Naive thymus-derived CD8-positive, alpha-beta T cell (primary cell): Measurements from ENCODE around the gene MAPK10. TPM values are rescaled to one million over a fixed set of nuclear protein-coding genes. Genes with fewer than 3 reads are reported as not detected.
A peak's percentile ranks its signal among the peaks of the same experiment; 100 is the strongest.
"Not testable (repeated sequence)": the region's sequence is repeated elsewhere in the genome, so short reads cannot be mapped to it uniquely, and the experiment has no call there.

ENCODE experiments used
- ATAC-seq, 2 donors: fragments of 150-1000 bp; cut with Tn5 transposase in 1 of 2; sonication (Bioruptor Pico), chemical (Tn5 transposase) in 1 of 2; 1 replicate in 1 of 2; 2 replicates in 1 of 2; pipeline ENCODE4 v1.10.0; 2021; ENCODE audit warnings: mild to moderate bottlenecking in 2 of 2, moderate library complexity in 2 of 2
- POLR2A ChIA-PET: fragments of 350-600 bp; sonication (Branson Sonifier 250); formaldehyde crosslinking; loops from one replicate; lab custom pipeline; 2021; ENCODE audit warnings: antibody characterized with exemption; lab: Charles Lee
- DNase-seq, 10 donors: peaks; one replicate each; pipeline versions ENCODE4 v3.0.0 to v3.0.0-alpha.2; 2020 to 2022
- H3K27ac Mint-ChIP-seq, 10 donors: one replicate each; pipeline ENCODE4 v1.8.0; 2020 to 2022; ENCODE audit warnings: mild to moderate bottlenecking in 10 of 10, mixed read lengths in 10 of 10, moderate library complexity in 4 of 10, inconsistent platforms in 1 of 10
- H3K27me3 Mint-ChIP-seq, 5 donors: one replicate each; pipeline ENCODE4 v1.8.0; 2021 to 2022; ENCODE audit warnings: mixed read lengths in 5 of 5
- H3K36me3 Mint-ChIP-seq, 3 donors: one replicate each; pipeline ENCODE4 v1.8.0; 2020 to 2022; ENCODE audit warnings: mixed read lengths in 3 of 3, mild to moderate bottlenecking in 2 of 3, inconsistent platforms in 1 of 3
- H3K4me1 Mint-ChIP-seq, 4 donors: one replicate each; pipeline ENCODE4 v1.8.0; 2021 to 2022; ENCODE audit warnings: mixed read lengths in 4 of 4
- H3K4me3 Mint-ChIP-seq, 10 donors: one replicate each; pipeline ENCODE4 v1.8.0; 2020 to 2022; ENCODE audit warnings: mild to moderate bottlenecking in 10 of 10, mixed read lengths in 10 of 10, moderate library complexity in 6 of 10, inconsistent platforms in 1 of 10
- H3K9me3 Mint-ChIP-seq, 9 donors: one replicate each; pipeline ENCODE4 v1.8.0; 2020 to 2022; ENCODE audit warnings: mixed read lengths in 9 of 9, mild to moderate bottlenecking in 3 of 9, inconsistent platforms in 1 of 9, moderate library complexity in 1 of 9
- polyA plus RNA-seq, 3 donors: library from polyadenylated mRNA; unstranded; fragments of 300-500 nt; fragmentation: Illumina TruSeq; gene quantifications; one replicate each; pipeline ENCODE4 v1.2.3, GENCODE V29; 2021
- total RNA-seq, 8 experiments: library from RNA in 2 of 8; stranded (reverse) in 2 of 8; gene quantifications; one replicate each; pipeline ENCODE4 v1.2.3 and lab custom pipeline; 2021 to 2026

Gene MAPK10
- total and polyA plus RNA-seq, 5 experiments from 2014 or later: not detected

DNA sequence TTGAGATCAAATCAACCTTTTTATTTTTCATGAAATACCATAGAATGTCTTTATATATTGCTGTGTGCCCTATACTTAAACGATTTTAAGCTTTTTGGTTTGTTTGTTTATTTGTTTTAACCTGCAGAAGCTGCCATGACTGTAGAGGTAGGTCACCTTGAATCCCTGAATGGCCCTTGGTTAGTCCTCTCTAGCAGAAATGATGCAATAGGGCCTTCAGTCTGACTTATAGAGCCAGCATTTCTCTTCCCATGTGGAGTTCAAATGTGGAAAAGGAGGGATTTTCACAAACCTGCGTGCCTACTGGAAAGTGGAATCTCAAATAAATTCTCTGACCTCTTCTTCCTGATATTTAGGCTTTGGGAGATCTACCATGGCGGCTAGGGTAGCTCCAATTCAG, 327.9 kb downstream of the MAPK10 start:
- ATAC-seq: no peak
- Mint-ChIP-seq H3K36me3 (no peaks in the 10 kb centered on the region), H3K27me3 (peaks cover 0 to 23% (median 10%) of the 10 kb centered on the region in 5 donors), H3K4me3 (no peak overlapping the region), H3K4me1 (no peaks in the 10 kb centered on the region), H3K9me3 (peaks cover 0 to 3% (median 0%) of the 10 kb centered on the region in 9 donors), H3K27ac (no peak overlapping the region)
- DNase-seq: no peak
- POLR2A ChIA-PET: no interaction called here

DNA sequence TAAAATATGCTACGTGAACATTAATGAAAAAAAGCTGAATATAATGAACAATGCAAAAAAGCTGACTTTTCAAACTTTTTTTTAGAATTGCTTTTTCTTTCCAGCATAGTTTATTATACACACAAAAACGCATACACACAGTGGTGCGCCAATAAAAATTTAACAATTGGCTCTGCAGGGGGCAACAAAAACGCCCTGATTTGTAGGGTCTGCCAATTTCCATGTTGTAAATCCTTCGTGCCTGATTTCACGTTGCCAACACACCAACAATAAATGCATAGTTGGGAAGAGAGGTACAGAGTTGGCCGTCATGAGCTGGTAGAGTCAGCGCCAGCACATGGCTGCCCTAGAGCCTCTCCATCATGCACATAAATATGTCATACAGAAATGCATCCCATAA, 333.1 kb downstream of the MAPK10 start:
- H3K4me1 Mint-ChIP-seq: no peaks in the 10 kb centered on the region
- no peaks in the 10 kb centered on the region for H3K36me3 Mint-ChIP-seq
- H3K4me3 Mint-ChIP-seq: no peak overlapping the region
- H3K27ac Mint-ChIP-seq: no peak overlapping the region
- H3K27me3 Mint-ChIP-seq: peaks cover 0 to 4% (median 2%) of the 10 kb centered on the region in 5 donors
- ATAC-seq (no peak), DNase-seq (no peak)
- peaks cover 0 to 7% (median 0%) of the 10 kb centered on the region in 9 donors for H3K9me3 Mint-ChIP-seq
- POLR2A ChIA-PET: no interaction called here

- H3K36me3 Mint-ChIP-seq, H3K9me3 Mint-ChIP-seq, H3K4me1 Mint-ChIP-seq, H3K27me3 Mint-ChIP-seq, POLR2A ChIA-PET, H3K27ac Mint-ChIP-seq, H3K4me3 Mint-ChIP-seq, DNase-seq, ATAC-seq: not testable (repeated sequence)
Observed at GRCh38 chr4:86021671-86022070, 338.2 kb downstream of the MAPK10 start.

DNA sequence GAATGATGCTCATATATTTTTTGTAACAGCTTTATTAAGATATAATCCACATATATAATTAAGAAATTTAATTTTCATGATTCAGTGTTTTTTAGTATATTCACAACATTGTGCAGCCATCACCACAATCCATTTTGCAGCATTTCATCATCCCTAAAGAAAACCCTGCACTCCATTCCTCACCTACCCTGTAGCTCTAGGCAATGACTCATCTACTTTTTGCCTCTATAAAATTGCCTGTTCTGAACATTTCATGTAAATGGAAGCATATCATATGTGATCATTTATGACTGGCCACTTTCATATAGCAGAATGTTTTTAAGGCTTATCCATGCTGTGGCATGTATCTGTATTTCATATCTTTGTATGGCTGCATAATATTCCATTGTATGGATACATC, 339.9 kb downstream of the MAPK10 start:
- H3K4me1 Mint-ChIP-seq: no peaks in the 10 kb centered on the region
- POLR2A ChIA-PET: no interaction called here
- H3K9me3 Mint-ChIP-seq: peaks cover 0 to 6% (median 0%) of the 10 kb centered on the region in 9 donors
- no peak overlapping the region for H3K4me3 Mint-ChIP-seq
- ATAC-seq (no peak), DNase-seq (no peak)
- no peaks in the 10 kb centered on the region for H3K36me3 Mint-ChIP-seq
- H3K27ac Mint-ChIP-seq: no peak overlapping the region
- H3K27me3 Mint-ChIP-seq: peaks cover 0 to 1% (median 0%) of the 10 kb centered on the region in 5 donors

GRCh38 chr4:86019362-86019761, 340.5 kb downstream of the MAPK10 start:
- Mint-ChIP-seq H3K4me1 (no peaks in the 10 kb centered on the region), H3K4me3 (no peak overlapping the region), H3K27ac (no peak overlapping the region), H3K36me3 (no peaks in the 10 kb centered on the region), H3K27me3 (peaks cover 0 to under 1% (median 0%) of the 10 kb centered on the region in 5 donors), H3K9me3 (peaks cover 0 to 6% (median 0%) of the 10 kb centered on the region in 9 donors)
- DNase-seq: no peak
- POLR2A ChIA-PET: no interaction called here
- ATAC-seq: no peak

DNA sequence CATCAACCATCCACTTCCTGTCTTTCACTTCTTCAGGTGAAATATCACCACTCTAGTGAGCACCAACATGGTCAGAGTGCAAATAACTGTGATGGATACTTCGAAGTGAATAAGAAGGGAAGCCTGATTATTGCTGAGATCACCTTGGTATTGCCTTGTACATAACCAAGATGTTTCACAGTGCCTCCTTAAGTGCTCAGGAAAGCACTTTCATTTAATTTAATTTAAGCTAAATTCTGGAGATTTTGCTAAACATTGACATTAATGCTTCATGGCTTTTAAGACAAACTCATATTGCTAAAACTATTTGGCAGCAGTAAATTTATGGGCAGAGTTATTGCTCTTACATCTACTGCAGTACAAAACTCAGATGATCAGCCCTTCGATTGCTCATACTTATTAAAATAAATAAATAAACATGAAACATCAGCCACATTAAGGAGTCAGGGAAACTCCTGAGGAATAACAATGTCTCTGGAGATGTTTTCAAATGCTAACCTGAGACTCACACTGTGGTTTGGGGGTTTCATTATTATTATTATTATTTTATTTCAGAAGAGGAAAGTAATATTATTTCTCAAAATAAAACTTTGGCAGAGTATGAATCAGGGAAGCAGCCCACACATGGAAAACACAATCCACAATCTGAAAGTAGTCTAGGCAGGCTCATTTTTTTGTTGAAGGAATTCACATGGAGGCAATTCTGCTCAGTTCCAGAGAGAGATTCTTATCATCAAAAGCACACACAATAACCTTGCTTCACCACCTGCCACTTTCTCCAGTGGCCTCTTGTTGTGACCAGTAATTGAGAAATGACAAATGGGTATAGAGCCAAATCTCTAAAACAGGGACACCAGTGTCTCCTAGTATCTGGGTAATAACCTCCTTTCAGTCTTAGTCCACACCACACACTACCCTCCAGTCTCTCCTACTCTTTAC, 344.2 kb downstream of the MAPK10 start:
- no peaks in the 10 kb centered on the region for H3K36me3 Mint-ChIP-seq
- H3K27me3 Mint-ChIP-seq: no peaks in the 10 kb centered on the region
- DNase-seq (no peak), ATAC-seq (no peak)
- no peaks in the 10 kb centered on the region for H3K9me3 Mint-ChIP-seq
- H3K4me1 Mint-ChIP-seq: no peaks in the 10 kb centered on the region
- H3K27ac Mint-ChIP-seq: no peak overlapping the region
- no peak overlapping the region for H3K4me3 Mint-ChIP-seq
- POLR2A ChIA-PET: no interaction called here

GRCh38 chr4:86014599-86014998, 345.3 kb downstream of the MAPK10 start:
- no peak for DNase-seq
- ATAC-seq: no peak
- POLR2A ChIA-PET: no interaction called here
- Mint-ChIP-seq H3K4me1 (no peaks in the 10 kb centered on the region), H3K36me3 (no peaks in the 10 kb centered on the region), H3K27ac (no peak overlapping the region), H3K27me3 (no peaks in the 10 kb centered on the region), H3K4me3 (no peak overlapping the region), H3K9me3 (no peaks in the 10 kb centered on the region)

DNA sequence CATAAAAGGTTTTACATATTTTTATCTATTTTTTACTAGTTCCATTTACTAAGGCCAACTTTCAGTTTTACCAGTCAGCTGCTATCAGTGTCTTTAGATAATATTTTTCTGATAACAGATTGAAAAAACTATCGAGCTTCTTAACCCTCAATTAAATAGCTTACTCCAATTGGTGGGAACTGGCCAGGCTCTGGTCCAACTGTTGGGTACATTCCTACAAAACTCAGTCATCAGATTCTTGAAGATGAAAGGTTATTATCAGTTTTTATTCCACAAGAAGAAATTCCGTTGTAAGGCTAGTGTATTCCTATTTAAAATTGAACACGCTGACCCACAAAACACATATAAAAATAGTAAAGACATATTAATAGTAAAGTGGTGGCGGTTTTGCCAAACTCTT, 346.2 kb downstream of the MAPK10 start:
- no peaks in the 10 kb centered on the region for H3K9me3 Mint-ChIP-seq

GRCh38 chr4:86011117-86011516, 348.7 kb downstream of the MAPK10 start:
- Mint-ChIP-seq H3K9me3 (no peaks in the 10 kb centered on the region), H3K27me3 (no peaks in the 10 kb centered on the region), H3K36me3 (no peaks in the 10 kb centered on the region), H3K27ac (no peak overlapping the region), H3K4me1 (no peaks in the 10 kb centered on the region), H3K4me3 (no peak overlapping the region)
- ATAC-seq (no peak), DNase-seq (no peak)
- POLR2A ChIA-PET: no interaction called here

More for the DNA sequence above, 346.2 kb downstream of the MAPK10 start:
- no peak for ATAC-seq
- no peak for DNase-seq
- Mint-ChIP-seq H3K36me3 (no peaks in the 10 kb centered on the region), H3K27me3 (no peaks in the 10 kb centered on the region), H3K4me1 (no peaks in the 10 kb centered on the region), H3K4me3 (no peak overlapping the region), H3K27ac (no peak overlapping the region)
- POLR2A ChIA-PET: no interaction called here

DNA sequence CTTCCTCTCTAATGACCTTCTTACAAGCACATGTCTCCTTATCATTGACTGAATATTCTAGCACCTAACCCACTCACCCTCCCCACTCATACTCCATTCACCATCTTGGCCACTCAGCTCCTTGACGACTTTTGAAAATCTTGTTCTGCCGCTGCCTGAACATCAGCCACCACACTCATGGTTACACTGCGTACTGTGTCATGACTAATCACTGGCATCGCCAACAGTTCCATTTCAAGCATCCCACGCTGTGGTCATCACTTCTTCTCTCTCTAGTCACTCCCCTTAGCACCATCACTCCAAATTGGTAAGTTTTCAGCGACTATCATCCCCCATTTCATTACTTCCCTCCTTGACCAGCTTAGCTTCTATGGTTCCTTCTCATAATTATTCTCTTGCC, 352.8 kb downstream of the MAPK10 start:
- Mint-ChIP-seq H3K4me3 (no peak overlapping the region), H3K9me3 (peaks cover 0 to 6% (median 0%) of the 10 kb centered on the region in 9 donors), H3K36me3 (no peaks in the 10 kb centered on the region), H3K27ac (no peak overlapping the region), H3K4me1 (no peaks in the 10 kb centered on the region), H3K27me3 (no peaks in the 10 kb centered on the region)
- no peak for ATAC-seq
- POLR2A ChIA-PET: no interaction called here
- DNase-seq: no peak

GRCh38 chr4:86006057-86006456, 353.8 kb downstream of the MAPK10 start:
- Mint-ChIP-seq H3K36me3 (no peaks in the 10 kb centered on the region), H3K27me3 (no peaks in the 10 kb centered on the region), H3K27ac (no peak overlapping the region), H3K4me3 (no peak overlapping the region), H3K9me3 (peaks cover 0 to 6% (median 0%) of the 10 kb centered on the region in 9 donors), H3K4me1 (no peaks in the 10 kb centered on the region)
- DNase-seq: no peak
- POLR2A ChIA-PET: no interaction called here
- ATAC-seq: no peak

DNA sequence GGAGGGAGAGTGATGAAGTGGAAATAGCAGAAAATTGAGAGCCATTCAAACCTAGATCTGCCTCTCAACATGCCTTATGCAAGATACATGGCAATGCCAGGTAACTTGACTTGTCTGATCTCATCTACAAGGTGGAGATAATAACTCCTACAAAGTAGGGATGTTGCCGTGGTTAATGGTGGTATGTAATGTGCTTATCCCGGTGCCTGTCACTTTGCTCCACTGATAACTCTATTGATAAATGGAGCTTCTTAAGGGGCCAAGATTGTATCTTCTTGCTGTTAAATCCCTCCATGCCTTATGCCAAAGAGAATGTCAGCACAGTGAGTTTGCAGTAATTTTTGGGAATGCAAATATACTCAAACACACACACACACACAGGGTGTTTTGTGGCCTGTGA, 355.8 kb downstream of the MAPK10 start:
- Mint-ChIP-seq H3K36me3 (no peaks in the 10 kb centered on the region), H3K9me3 (peaks cover 0 to 6% (median 0%) of the 10 kb centered on the region in 9 donors), H3K27ac (no peak overlapping the region), H3K27me3 (no peaks in the 10 kb centered on the region), H3K4me3 (no peak overlapping the region), H3K4me1 (no peaks in the 10 kb centered on the region)
- POLR2A ChIA-PET: no interaction called here
- DNase-seq (no peak), ATAC-seq (no peak)

- no peaks in the 10 kb centered on the region for H3K36me3 Mint-ChIP-seq
- H3K4me1 Mint-ChIP-seq: no peaks in the 10 kb centered on the region
- POLR2A ChIA-PET: no interaction called here
- peaks cover 0 to 6% (median 0%) of the 10 kb centered on the region in 9 donors for H3K9me3 Mint-ChIP-seq
- no peaks in the 10 kb centered on the region for H3K27me3 Mint-ChIP-seq
- DNase-seq (no peak), ATAC-seq (no peak)
- H3K27ac Mint-ChIP-seq: no peak overlapping the region
- no peak overlapping the region for H3K4me3 Mint-ChIP-seq
Observed at GRCh38 chr4:86001591-86001990, 358.3 kb downstream of the MAPK10 start.

- DNase-seq (no peak), ATAC-seq (peak in 1 of 2 donors; percentile 14)
- Mint-ChIP-seq H3K27ac (no peak overlapping the region), H3K4me1 (no peaks in the 10 kb centered on the region), H3K4me3 (no peak overlapping the region), H3K9me3 (no peaks in the 10 kb centered on the region), H3K36me3 (no peaks in the 10 kb centered on the region), H3K27me3 (no peaks in the 10 kb centered on the region)
- POLR2A ChIA-PET: no interaction called here
Observed at GRCh38 chr4:85995361-85995760, 364.5 kb downstream of the MAPK10 start.
